Pons (tissue), 1 donor: Measurements from ENCODE around the gene ANKRD17.
A peak's percentile ranks its signal among the peaks of the same experiment; 100 is the strongest.
"Not testable (repeated sequence)": the region's sequence is repeated elsewhere in the genome, so short reads cannot be mapped to it uniquely, and the experiment has no call there.

Source experiments
- DNase-seq: peaks from one replicate; pipeline ENCODE4 v3.0.0-alpha.2; 2016; ENCODE audit warnings: low spot score

Gene ANKRD17

DNA sequence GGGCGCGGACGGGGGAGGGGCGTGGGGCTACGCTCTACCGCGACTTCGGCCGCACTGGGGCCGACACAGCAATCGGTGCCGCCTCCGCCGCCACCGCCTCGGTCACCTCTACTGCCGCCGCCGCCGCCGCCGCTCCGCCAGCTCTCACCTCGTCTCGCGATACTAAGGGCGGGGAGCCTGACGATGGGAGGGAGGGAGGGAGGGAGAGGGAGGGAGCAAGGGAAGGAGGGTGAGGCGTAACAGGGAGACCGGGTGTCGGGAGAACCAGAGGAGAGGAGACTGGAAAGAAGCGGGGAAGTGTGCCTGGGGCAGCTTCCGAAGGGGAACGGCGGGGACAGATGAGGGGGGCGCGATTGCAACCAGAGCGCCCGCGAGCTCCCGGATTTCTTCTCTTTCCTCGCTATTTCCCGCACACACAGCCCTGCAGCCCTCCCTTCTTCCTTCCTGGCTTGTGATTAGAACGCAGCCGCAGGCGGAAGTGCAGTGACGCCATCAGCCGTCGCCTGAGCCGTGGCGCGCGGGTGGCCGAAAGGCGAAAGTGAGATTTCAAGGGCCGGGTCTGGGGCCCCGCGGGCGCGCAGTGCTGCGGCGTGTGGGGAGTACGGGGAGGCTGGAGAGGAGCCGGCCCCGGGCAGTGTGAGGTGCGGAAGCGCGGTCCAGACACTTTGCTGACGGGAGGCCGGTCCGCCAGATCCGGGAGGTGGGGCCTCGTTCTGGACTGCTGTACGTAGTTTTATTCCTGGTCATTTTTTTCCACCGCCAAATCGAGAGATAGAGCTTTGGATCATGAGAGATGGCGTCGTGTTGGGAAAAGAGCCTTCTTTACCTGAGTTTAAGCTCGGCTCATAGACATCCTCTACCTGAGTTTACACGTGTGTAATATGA is at the start of gene ANKRD17:
Gene ANKRD17 (minus strand): TSS at position 113 of the 885 bp plus-strand sequence. CDS start 130 bp downstream, outside the sequence.
- peak; percentile 92 for DNase-seq

GRCh38 chr4:73308286-73308685 is 49.7 kb upstream of the ANKRD17 start:
- peak; percentile 82 for DNase-seq

DNA sequence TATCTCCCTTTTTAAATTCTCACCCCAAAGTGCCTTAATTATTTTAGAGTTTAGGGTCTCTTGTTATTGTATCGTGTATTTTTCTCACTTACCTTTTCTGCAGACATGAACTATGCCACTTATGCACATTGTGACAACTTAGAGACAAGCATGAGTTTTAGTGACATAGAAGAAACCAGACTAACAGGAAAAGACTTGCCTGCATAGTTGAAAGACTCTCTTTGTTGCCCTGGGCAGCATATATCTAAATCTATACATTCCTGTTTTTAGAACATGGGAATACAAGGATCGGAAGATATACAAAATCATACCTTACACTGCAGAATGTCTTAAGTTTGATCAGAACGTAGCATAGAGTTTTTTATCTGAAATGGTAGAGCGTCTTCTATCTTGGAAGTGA is 45.1 kb upstream of the ANKRD17 start:
- no peak for DNase-seq

DNA sequence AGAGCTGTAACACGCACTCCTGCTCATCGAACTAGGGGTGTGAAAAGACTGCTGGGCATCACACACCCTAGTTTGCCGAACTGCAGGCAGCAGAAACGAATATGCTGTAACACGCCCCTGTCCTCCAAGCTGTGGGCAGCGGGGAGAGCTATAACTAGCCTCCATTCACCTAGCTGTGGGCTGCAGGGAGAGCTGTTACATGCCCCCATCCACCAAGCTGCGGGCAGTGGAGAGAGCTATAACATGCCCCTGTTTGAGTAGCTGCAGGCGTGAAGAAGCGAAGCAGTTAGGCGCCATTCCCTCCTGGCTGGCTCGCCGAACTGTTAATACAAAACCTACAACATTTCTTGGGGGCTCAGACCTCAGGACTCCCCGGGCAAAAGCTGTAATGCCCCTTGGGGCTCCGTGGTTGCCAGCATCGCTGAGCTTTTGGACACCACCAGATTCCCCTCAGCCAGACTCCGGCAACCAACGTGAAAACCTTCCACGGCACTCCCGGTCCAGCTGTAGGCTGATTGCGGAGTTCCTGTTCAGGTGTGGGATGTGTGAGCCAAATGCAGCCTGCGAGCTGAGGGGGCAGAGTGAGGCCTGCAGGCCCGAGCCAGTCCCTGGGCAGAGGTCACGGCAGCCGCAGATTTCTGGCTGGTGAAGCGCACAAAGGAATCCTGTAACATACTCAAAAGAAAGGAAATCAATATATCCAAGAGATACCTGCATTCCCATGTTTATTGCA is 41.1 kb upstream of the ANKRD17 start:
- DNase-seq = no peak

- DNase-seq = not testable (repeated sequence)
Measured at GRCh38 chr4:73292661-73293060, 34.1 kb upstream of the ANKRD17 start.

DNA sequence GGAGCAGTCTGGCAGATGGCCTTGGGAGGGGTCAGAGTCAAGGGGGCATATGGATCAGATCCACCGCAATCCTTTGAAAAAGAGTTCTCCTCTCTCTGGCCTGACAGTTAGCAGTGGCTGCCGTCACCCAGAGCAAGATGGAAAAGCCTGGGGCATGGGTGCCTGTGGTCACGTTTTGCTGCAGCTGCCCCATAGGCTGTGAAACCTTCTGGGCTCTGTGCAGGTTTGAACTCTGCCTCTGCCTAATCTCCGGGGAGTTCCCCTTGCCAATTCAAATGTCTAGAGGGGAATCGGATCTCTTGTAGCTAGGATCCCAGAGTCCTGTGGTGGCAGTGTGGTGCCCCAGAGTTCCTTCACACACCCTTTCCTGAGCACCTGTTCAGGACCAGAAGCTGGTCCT is 23.4 kb upstream of the ANKRD17 start:
- DNase-seq = no peak

GRCh38 chr4:73281396-73281795 is 22.8 kb upstream of the ANKRD17 start:
- DNase-seq = no peak

- no peak for DNase-seq
Measured at GRCh38 chr4:73277201-73277600, 18.6 kb upstream of the ANKRD17 start.

- DNase-seq = no peak
Measured at GRCh38 chr4:73275318-73275654, 16.7 kb upstream of the ANKRD17 start.

DNA sequence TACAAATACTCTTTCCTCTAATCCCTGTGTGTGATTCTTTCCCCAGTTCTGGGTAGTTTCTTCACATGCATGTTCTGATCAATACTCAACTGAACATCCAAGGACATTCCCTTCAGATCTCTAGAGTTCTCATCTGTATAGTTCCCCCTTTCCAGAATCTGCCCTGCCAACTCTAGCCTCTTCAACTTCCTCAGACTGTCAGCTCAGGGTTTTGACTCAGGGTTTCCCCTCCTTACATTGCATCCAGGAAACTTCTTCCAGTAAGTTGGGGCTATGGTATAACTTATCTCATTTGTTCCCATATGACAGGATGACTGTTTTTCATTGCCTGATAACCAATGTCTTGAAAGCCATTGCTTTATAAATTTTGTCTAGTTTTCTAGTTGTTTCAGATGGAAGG is 14.2 kb upstream of the ANKRD17 start:
- no peak for DNase-seq

- DNase-seq = no peak
Measured at GRCh38 chr4:73267050-73267449, 8.5 kb upstream of the ANKRD17 start.

- DNase-seq = peak; percentile 56
Measured at GRCh38 chr4:73259571-73260090, 1.0 kb upstream of the ANKRD17 start.

GRCh38 chr4:73258436-73258685 is 237 bp downstream of the ANKRD17 start:
- DNase-seq = no peak

DNA sequence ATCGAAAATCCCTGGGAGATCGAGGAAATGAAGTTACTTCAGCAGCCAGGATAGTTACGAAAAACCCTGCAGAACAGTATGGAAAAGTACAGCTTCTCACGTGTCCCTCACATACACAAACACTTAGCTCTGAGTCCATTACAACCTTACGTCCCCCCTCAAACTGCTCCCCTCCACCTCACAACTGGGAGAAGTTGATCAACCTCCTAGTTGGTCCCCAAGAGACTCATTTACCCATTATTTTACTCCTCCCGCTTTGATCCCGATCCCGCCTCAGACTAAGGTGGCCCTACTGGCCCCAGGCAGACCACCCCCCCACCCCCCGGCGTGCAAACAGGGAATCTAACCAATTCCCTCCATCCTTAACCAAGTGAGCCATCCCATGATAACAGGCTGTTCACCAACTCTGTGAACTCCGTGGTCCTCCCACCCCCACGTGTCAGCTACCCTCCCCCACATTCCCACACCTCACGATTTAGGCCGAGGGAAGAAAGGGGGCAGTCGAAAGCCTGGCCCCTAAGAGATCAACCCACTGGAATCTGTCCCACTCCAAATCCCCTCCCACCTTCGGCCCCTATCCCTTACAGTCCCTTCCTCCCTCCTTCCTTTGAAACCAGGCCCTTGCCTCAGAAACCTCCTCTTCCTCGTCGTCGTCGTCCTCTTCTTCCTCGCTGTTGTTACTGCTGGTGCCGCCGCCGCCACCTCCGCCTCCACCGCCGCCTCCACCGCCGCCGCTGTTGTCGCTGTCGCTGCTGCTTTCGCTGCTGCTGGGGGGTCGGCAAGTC is 755 bp downstream of the ANKRD17 start:
- peak; percentile 53 for DNase-seq

GRCh38 chr4:73257234-73257633 is 1.4 kb downstream of the ANKRD17 start:
- peak; percentile 94 for DNase-seq

DNA sequence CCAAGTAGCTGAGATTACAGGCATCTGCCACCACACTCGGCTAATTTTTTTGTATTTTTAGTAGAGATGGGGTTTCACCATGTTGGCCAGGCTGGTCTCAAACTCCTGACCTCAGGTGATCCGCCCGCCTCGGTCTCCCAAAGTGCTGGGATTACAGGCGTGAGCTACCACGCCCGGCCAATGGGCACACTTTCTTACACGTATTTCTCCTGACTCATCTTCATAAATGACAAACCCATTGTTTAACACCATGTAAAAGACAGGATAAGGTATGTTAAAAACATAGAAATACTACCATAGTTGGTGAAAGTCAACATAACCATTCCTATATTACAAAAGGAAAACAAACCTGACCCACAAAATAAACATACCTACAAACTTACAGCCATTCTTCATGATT is 2.8 kb downstream of the ANKRD17 start:
- not testable (repeated sequence) for DNase-seq

GRCh38 chr4:73252001-73252400 is 6.6 kb downstream of the ANKRD17 start:
- DNase-seq = no peak

DNA sequence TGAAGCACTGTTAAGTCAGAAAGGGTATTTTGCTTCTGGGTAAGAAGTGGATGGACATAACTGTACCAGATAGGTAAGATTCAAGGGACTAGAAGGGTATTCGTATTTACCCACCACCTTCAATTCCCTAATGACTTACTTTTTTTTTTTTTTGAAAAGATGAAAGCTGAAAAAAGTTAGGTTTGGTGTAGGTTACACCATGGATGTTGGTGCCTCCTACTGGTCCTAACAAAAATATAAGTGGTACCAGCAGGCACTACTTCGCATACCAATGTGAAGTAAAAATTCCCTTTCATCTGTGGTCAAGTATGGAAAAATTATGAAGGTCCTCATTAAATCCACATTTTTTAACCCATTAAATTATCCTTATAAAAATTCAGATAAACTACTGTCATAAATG is 7.2 kb downstream of the ANKRD17 start:
- no peak for DNase-seq

GRCh38 chr4:73250642-73251041 is 8.0 kb downstream of the ANKRD17 start:
- DNase-seq = no peak

DNA sequence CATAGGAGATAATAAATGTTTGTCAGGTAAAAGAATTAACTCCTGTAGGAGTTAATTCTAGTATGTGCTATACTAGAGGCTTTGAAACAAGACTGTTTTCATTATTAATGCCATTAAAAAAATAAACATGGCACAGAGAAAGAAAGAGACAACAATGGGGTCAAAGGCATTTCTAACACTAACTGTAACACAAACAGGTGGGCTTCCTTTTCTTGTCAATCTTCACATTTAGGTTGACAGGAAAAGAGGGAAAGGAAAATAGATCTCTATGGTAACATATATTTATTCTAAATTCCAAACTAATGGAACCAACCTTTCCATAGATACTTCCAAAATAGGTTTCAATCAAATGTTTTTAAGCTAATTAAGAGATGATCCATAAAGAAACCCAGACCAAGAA is 9.8 kb downstream of the ANKRD17 start:
- no peak for DNase-seq

- no peak for DNase-seq
Measured at GRCh38 chr4:73248416-73248815, 10.2 kb downstream of the ANKRD17 start.

GRCh38 chr4:73247100-73247499 is 11.5 kb downstream of the ANKRD17 start:
- DNase-seq = no peak

- DNase-seq = no peak
Measured at GRCh38 chr4:73245955-73246354, 12.6 kb downstream of the ANKRD17 start.
